ENCODE data around the gene TMX3. TPM values are rescaled to one million over a fixed set of nuclear protein-coding genes. Genes with fewer than 3 reads are reported as not detected.
A peak's percentile ranks its signal among the peaks of the same experiment; 100 is the strongest.

Gene TMX3
- total RNA-seq, 1 donor from 2014 or later: 48.7 TPM

DNA sequence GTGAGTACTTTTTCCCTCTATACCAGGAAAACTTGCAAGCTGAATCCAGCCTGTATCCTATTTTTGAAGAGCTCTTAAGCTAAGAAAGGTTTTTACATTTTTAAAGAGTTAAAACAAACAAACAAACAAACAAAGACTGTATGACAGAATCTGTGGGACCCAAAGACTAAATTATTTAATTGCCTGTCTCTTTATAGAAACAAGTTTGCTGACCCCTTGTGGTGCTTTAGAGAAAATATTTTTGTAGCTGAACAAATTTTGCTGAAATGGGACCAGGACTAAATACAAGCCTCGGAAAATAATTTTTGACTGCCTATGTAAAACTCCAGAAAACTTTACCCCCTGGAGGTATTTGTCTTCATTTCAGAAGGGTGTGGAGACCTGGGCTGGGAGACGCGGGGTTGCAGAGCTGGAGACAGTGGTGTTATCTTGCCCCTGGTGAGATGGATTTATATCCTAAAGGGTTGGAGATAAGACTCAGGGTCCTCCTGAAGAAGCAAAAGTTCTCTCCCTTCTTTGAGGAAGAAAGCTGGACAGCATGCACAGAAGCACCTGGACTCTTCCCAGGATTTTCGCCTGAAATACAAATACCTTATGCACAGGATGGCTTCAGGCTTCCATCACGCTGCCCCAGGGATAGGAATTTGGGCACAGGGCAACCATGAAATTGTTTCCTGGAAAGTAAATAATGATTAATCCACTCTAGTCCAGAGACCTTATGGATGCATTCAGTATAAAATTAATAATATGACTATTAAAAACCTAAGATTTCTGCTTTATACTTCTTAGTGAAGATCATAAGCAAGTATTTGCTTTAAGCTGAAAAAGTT is 54.3 kb downstream of the TMX3 start:
- ATAC-seq (no peak), DNase-seq (no peak)
- TF ChIP-seq, protein P1, sequence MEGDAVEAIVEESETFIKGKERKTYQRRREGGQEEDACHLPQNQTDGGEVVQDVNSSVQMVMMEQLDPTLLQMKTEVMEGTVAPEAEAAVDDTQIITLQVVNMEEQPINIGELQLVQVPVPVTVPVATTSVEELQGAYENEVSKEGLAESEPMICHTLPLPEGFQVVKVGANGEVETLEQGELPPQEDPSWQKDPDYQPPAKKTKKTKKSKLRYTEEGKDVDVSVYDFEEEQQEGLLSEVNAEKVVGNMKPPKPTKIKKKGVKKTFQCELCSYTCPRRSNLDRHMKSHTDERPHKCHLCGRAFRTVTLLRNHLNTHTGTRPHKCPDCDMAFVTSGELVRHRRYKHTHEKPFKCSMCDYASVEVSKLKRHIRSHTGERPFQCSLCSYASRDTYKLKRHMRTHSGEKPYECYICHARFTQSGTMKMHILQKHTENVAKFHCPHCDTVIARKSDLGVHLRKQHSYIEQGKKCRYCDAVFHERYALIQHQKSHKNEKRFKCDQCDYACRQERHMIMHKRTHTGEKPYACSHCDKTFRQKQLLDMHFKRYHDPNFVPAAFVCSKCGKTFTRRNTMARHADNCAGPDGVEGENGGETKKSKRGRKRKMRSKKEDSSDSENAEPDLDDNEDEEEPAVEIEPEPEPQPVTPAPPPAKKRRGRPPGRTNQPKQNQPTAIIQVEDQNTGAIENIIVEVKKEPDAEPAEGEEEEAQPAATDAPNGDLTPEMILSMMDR (IDR thresholded peaks at IDR 0.05): peak; percentile 53
- Histone ChIP-seq H3K27me3 (ENCODE audit: low read depth) (no peaks in the 10 kb centered on the region), H3K4me1 (no peaks in the 10 kb centered on the region), H3K36me3 (no peaks in the 10 kb centered on the region), H3K9me3 (no peaks in the 10 kb centered on the region), H3K27ac (no peak overlapping the region), H3K4me3 (no peak overlapping the region)
- intact Hi-C loops (cut with DNase I): loop anchor here (10.0 kb wide), 1 partner anchor 1446 kb away; no protein-coding TSS in a partner anchor

DNA sequence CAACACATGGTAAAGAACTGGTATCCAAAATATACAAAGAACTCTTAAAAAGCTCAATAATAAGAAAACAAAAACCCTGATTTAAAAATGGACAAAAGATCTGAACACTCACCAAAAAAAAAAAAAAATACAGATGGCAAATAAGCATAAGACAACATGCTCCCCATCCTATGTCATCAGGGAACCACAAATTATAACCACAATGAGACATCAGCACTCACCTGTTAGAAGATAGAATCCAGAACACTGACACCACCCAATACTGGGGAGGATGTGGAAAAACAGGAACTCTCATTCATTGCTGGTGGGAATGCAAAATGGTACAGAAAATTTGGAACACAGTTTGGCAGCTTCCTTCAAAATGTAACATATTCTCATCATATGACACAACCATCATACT is 66.7 kb downstream of the TMX3 start:
- H3K27ac ChIP-seq: no peak overlapping the region
- H3K27me3 ChIP-seq (ENCODE audit: low read depth): no peaks in the 10 kb centered on the region
- no peaks in the 10 kb centered on the region for H3K36me3 ChIP-seq
- no peaks in the 10 kb centered on the region for H3K4me1 ChIP-seq
- ATAC-seq (no peak), DNase-seq (no peak)
- no peak overlapping the region for H3K4me3 ChIP-seq
- TF ChIP-seq, protein P1 (IDR thresholded peaks at IDR 0.05): no peak
- H3K9me3 ChIP-seq: no peaks in the 10 kb centered on the region
- intact Hi-C loops (cut with DNase I): no loop called here

- DNase-seq (no peak), ATAC-seq (no peak)
- H3K36me3 ChIP-seq: no peaks in the 10 kb centered on the region
- no peaks in the 10 kb centered on the region for H3K27me3 ChIP-seq (ENCODE audit: low read depth)
- no peaks in the 10 kb centered on the region for H3K4me1 ChIP-seq
- no peaks in the 10 kb centered on the region for H3K9me3 ChIP-seq
- intact Hi-C loops (cut with DNase I): no loop called here
- H3K27ac ChIP-seq: no peak overlapping the region
- TF ChIP-seq, protein P1 (IDR thresholded peaks at IDR 0.05): no peak
- no peak overlapping the region for H3K4me3 ChIP-seq
Measured at GRCh38 chr18:68642003-68642402, 72.9 kb downstream of the TMX3 start.

- no peak for DNase-seq
Measured at GRCh38 chr18:68640861-68641260, 74.0 kb downstream of the TMX3 start.

DNA sequence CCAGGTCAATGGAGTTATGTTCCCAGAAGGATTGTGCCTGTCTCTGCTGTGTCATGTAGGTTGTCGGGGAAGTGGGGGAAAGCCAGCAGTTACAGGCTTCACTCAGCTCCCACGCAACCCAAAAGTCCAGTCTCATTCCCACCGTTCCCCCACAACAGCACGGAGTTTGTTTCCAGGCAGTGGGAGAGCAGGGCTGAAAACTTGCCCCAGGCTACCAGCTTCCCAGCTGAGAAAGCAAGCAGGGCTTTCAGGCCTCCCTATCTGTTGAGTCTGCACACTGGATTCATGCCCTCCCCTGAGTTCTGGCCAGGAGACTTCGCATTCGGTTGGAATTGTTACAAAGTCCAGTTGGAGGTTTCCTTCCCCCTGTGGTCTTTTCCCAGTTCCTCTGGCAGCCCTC is 76.3 kb downstream of the TMX3 start:
- Histone ChIP-seq H3K27ac (no peak overlapping the region), H3K4me1 (no peaks in the 10 kb centered on the region), H3K27me3 (ENCODE audit: low read depth) (no peaks in the 10 kb centered on the region), H3K4me3 (no peak overlapping the region), H3K36me3 (no peaks in the 10 kb centered on the region), H3K9me3 (no peaks in the 10 kb centered on the region)
- intact Hi-C loops (cut with DNase I): no loop called here
- ATAC-seq (no peak), DNase-seq (no peak)
- TF ChIP-seq, protein P1 (IDR thresholded peaks at IDR 0.05): no peak

More at GRCh38 chr18:68640861-68641260, 74.0 kb downstream of the TMX3 start:
- Histone ChIP-seq H3K36me3 (no peaks in the 10 kb centered on the region), H3K4me3 (no peak overlapping the region), H3K4me1 (no peaks in the 10 kb centered on the region), H3K27me3 (ENCODE audit: low read depth) (no peaks in the 10 kb centered on the region), H3K9me3 (no peaks in the 10 kb centered on the region), H3K27ac (no peak overlapping the region)
- ATAC-seq: no peak
- TF ChIP-seq, protein P1 (IDR thresholded peaks at IDR 0.05): no peak
- intact Hi-C loops (cut with DNase I): no loop called here
